Measurements from ENCODE around the gene NIN. TPM values are rescaled to one million over a fixed set of nuclear protein-coding genes. Genes with fewer than 3 reads are reported as not detected.

NIN gene
- total and polyA plus RNA-seq, 4 donors = 17.9 to 46.9 (median 33.1) TPM

DNA sequence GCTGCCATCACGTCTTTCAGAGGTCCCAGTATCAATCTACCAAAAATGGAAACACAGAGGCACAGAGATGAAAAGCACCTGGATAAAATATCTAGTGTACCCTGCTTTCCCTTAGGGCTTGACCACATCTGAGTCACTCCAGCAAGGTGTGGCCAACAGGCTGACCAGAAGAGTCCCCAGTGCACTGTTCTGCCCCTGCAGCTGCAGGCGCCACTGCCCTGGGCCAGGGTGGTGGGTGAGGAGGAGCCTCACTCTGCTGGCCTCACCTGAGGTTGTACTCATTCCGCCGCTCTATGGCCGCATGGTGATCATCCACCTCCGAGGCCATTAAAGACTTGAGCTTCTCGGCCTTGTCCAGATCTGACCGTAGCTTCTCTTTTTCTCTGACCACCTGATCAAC lies 60.4 kb downstream of the NIN start:
- no peaks in the 10 kb centered on the region for H3K9me3 ChIP-seq (ENCODE audit: control insufficient read depth, insufficient read depth, low read length)
- H3K4me1 ChIP-seq (ENCODE audit: control insufficient read depth, insufficient read depth, low read length) = no peaks in the 10 kb centered on the region
- peaks cover 30% of the 10 kb centered on the region for H3K36me3 ChIP-seq (ENCODE audit: control insufficient read depth, insufficient read depth, low read length)
- 94% methylated on average over 8 of the region's 8 CpGs for WGBS (ENCODE audit: insufficient coverage)
- H3K27me3 ChIP-seq (ENCODE audit: control insufficient read depth, insufficient read depth, low read length) = no peaks in the 10 kb centered on the region
- H3K4me3 ChIP-seq (ENCODE audit: low read depth, low read length) = no peak overlapping the region
- no peak for DNase-seq (ENCODE audit: low read depth in 4 of 6, low spot score in 6 of 6)
- H3K27ac ChIP-seq (ENCODE audit: low read depth, low read length) = no peak overlapping the region

DNA sequence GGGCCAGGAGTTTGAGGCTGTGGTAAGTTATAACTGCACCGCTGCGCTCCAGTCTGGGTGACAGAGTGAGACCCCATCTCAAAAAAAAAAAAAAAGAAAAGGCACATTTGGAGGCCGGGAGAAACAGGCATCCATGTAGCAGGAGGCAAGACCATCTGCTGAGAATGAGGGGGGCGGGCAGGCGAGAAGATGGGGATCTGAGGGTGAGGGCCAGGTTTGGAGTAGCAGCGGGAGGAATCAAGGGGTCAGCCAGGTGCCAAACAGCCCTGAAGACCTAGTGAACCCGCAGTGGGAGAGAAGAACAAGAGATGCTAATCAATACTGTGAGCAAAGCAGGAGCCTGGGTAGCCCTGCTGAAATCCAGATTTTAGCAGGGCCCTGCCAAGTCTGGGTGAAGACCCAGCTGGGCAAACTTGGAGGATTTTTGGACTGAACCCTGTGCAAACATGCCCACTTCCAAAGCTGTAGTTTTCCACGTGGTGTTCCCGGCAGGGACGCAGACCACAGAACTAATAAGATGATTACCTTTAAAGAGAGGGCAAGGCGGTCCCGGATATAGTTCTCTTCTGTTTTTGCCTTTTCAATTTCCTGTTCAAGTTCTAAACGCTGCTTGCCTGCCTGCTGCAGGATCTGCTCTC lies 61.0 kb downstream of the NIN start:
- peak in 1 of 6 donors; percentile 77 for DNase-seq (ENCODE audit: low read depth in 4 of 6, low spot score in 6 of 6)
- no peaks in the 10 kb centered on the region for H3K9me3 ChIP-seq (ENCODE audit: control insufficient read depth, insufficient read depth, low read length)
- H3K27me3 ChIP-seq (ENCODE audit: control insufficient read depth, insufficient read depth, low read length) = no peaks in the 10 kb centered on the region
- 88% methylated on average over 11 of the region's 13 CpGs for WGBS (ENCODE audit: insufficient coverage)
- H3K36me3 ChIP-seq (ENCODE audit: control insufficient read depth, insufficient read depth, low read length) = peaks cover 30% of the 10 kb centered on the region
- no peaks in the 10 kb centered on the region for H3K4me1 ChIP-seq (ENCODE audit: control insufficient read depth, insufficient read depth, low read length)
- no peak overlapping the region for H3K4me3 ChIP-seq (ENCODE audit: low read depth, low read length)
- H3K27ac ChIP-seq (ENCODE audit: low read depth, low read length) = no peak overlapping the region

DNA sequence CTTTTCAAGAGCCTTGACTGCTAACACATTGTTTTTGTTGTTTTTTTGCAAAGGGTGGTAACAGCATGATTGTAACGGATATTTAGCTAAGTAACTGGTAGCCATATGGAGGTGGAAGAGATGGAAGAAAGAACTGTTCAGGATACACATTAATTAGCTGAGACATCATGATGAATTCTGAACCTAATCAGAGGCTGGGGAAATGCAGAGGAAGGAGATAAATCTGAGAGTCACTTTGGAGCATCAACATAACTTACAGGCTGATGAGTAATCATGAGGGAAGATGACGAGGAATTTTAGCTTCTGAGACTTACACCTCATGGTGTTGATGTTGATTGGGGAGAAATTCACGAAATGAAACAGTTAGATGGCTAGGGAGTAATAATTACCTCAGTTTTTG lies 62.3 kb downstream of the NIN start:
- DNase-seq (ENCODE audit: low read depth in 4 of 6, low spot score in 6 of 6) = no peak
- Histone ChIP-seq H3K4me3 (ENCODE audit: low read depth, low read length) (no peak overlapping the region), H3K27ac (ENCODE audit: low read depth, low read length) (no peak overlapping the region), H3K9me3 (ENCODE audit: control insufficient read depth, insufficient read depth, low read length) (no peaks in the 10 kb centered on the region), H3K27me3 (ENCODE audit: control insufficient read depth, insufficient read depth, low read length) (no peaks in the 10 kb centered on the region), H3K4me1 (ENCODE audit: control insufficient read depth, insufficient read depth, low read length) (no peaks in the 10 kb centered on the region), H3K36me3 (ENCODE audit: control insufficient read depth, insufficient read depth, low read length) (peaks cover 30% of the 10 kb centered on the region)
- WGBS (ENCODE audit: insufficient coverage) = 70% methylated on average over 3 of the region's 3 CpGs

DNA sequence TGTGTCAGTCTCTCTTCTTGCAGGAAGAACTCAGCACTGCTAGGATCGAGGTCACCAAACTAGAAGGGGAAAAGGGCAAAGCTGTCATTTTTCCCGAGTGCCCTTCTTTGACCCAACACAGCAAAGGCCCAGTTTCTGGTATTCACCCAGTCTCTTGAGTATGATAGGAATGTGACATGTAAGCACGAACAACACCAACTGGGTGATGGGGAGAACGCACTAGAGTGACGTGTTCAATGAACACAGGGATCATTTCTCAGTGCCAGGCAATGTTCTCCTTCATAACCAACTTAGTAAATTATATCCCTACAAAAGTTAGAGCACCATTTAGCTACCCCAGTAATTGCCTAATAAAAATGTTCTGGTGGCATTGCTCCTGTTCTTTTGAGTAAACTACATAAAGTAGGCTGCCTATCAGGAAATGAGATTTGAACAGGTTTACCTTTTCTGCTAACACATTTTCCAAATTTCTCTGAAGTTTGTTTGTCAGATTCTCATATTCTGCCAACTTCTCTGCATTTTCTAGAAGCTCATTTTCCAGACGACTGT lies 64.5 kb downstream of the NIN start:
- no peaks in the 10 kb centered on the region for H3K27me3 ChIP-seq (ENCODE audit: control insufficient read depth, insufficient read depth, low read length)
- H3K36me3 ChIP-seq (ENCODE audit: control insufficient read depth, insufficient read depth, low read length) = peaks cover 39% of the 10 kb centered on the region
- DNase-seq (ENCODE audit: low read depth in 4 of 6, low spot score in 6 of 6) = no peak
- no peak overlapping the region for H3K4me3 ChIP-seq (ENCODE audit: low read depth, low read length)
- 84% methylated on average over 2 of the region's 6 CpGs for WGBS (ENCODE audit: insufficient coverage)
- H3K4me1 ChIP-seq (ENCODE audit: control insufficient read depth, insufficient read depth, low read length) = no peaks in the 10 kb centered on the region
- H3K9me3 ChIP-seq (ENCODE audit: control insufficient read depth, insufficient read depth, low read length) = no peaks in the 10 kb centered on the region
- H3K27ac ChIP-seq (ENCODE audit: low read depth, low read length) = no peak overlapping the region

DNA sequence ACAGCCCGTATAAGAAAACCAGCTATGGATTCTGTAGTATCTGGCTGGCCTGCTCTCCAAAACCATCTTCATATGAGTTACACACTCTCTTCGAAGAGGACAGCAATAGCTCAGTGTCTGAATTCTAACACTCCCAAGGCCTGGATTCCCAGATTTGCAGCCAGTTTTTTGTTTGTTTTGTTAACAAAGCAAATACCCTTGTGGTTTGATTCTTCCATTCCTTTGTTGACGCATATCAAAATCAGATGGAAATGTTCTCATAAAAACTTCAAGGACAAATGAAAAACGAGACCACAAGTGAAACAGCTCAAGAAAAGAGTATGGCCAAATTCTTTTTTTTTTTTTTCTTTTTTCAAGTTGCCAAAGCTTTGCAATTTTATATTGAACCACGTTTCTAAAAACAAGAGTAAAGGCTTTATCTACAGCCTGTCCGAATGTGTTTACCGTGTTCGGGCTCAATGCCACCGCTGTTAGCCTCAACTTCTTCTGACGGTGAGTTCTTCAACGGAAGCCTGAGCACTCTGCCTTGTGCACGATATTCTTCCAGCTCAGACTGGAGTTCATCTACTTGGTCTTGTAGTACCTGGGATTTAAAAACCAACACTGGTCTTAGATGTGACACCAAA lies 67.5 kb downstream of the NIN start:
- Histone ChIP-seq H3K27me3 (ENCODE audit: control insufficient read depth, insufficient read depth, low read length) (no peaks in the 10 kb centered on the region), H3K9me3 (ENCODE audit: control insufficient read depth, insufficient read depth, low read length) (no peaks in the 10 kb centered on the region), H3K36me3 (ENCODE audit: control insufficient read depth, insufficient read depth, low read length) (peaks cover 31% of the 10 kb centered on the region), H3K27ac (ENCODE audit: low read depth, low read length) (no peak overlapping the region), H3K4me3 (ENCODE audit: low read depth, low read length) (no peak overlapping the region), H3K4me1 (ENCODE audit: control insufficient read depth, insufficient read depth, low read length) (no peaks in the 10 kb centered on the region)
- no peak for DNase-seq (ENCODE audit: low read depth in 4 of 6, low spot score in 6 of 6)
- 91% methylated on average over 10 of the region's 12 CpGs for WGBS (ENCODE audit: insufficient coverage)

DNA sequence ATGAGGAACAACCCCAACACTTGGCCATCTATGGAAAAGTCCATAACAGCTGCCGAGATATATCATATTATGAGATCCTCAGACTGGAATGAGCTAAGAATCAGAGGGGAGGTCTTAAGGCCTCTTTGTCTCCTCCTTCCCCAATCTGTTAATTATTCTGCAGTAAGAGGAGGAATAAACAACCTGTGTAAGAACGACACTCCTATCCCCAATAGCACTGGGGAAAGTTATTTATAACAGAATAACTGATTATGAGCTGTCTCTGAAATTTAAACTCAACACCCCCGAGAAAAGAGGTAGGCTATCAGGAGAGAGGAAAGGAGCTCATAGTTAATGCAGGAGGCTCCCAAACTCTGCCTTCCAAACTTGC lies 68.0 kb downstream of the NIN start:
- no peak overlapping the region for H3K27ac ChIP-seq (ENCODE audit: low read depth, low read length)
- peaks cover 34% of the 10 kb centered on the region for H3K36me3 ChIP-seq (ENCODE audit: control insufficient read depth, insufficient read depth, low read length)
- H3K4me1 ChIP-seq (ENCODE audit: control insufficient read depth, insufficient read depth, low read length) = no peaks in the 10 kb centered on the region
- WGBS (ENCODE audit: insufficient coverage) = no CpG with 5 or more reads among the region's 3 CpGs
- H3K27me3 ChIP-seq (ENCODE audit: control insufficient read depth, insufficient read depth, low read length) = no peaks in the 10 kb centered on the region
- H3K4me3 ChIP-seq (ENCODE audit: low read depth, low read length) = no peak overlapping the region
- no peak for DNase-seq (ENCODE audit: low read depth in 4 of 6, low spot score in 6 of 6)
- no peaks in the 10 kb centered on the region for H3K9me3 ChIP-seq (ENCODE audit: control insufficient read depth, insufficient read depth, low read length)

DNA sequence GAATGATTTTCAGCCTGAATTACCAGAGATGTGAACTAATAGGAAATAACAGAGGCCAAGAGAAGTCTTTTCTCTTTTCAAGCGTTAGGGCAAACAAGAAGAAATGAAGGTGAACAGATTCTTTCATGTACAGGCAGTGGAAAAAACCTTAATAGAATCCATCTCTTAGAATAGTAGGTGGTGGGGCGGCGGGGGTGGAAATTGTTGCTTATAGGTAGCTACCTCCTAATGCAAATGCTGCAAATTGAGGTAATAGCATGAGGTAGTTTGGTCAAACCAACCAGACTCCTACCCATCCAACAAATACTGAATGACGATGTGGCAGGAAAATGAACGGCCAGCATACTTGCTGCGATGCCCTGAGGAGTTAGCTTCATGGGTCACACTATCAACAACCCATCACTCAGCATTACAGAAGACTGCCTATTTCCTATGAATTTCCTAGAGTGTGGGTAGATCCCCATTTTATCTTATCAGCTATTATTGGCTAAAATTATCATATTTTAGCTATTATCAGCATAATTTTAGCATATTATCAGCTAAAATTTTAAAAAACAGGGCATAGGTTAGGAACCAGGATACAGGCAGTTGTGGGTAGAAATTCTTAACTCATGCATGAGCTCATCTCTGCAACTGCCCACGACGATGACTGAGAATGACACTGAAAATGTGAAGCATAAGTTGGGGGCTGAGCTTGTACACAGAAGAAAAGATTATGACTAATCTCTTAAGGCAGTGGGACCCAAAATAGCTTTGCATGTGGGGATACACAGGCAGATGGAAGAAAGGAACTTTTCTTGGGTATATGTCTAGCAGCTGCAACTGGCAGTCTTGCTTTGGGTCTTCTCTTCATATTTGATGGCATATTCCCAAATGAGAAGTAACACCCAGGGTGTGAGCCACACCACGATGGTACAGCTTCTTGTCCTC lies 68.7 kb downstream of the NIN start:
- WGBS (ENCODE audit: insufficient coverage) = 93% methylated on average over 2 of the region's 9 CpGs
- no peaks in the 10 kb centered on the region for H3K9me3 ChIP-seq (ENCODE audit: control insufficient read depth, insufficient read depth, low read length)
- H3K4me3 ChIP-seq (ENCODE audit: low read depth, low read length) = no peak overlapping the region
- H3K27ac ChIP-seq (ENCODE audit: low read depth, low read length) = no peak overlapping the region
- H3K36me3 ChIP-seq (ENCODE audit: control insufficient read depth, insufficient read depth, low read length) = peaks cover 39% of the 10 kb centered on the region
- H3K4me1 ChIP-seq (ENCODE audit: control insufficient read depth, insufficient read depth, low read length) = no peaks in the 10 kb centered on the region
- DNase-seq (ENCODE audit: low read depth in 4 of 6, low spot score in 6 of 6) = no peak
- H3K27me3 ChIP-seq (ENCODE audit: control insufficient read depth, insufficient read depth, low read length) = no peaks in the 10 kb centered on the region

DNA sequence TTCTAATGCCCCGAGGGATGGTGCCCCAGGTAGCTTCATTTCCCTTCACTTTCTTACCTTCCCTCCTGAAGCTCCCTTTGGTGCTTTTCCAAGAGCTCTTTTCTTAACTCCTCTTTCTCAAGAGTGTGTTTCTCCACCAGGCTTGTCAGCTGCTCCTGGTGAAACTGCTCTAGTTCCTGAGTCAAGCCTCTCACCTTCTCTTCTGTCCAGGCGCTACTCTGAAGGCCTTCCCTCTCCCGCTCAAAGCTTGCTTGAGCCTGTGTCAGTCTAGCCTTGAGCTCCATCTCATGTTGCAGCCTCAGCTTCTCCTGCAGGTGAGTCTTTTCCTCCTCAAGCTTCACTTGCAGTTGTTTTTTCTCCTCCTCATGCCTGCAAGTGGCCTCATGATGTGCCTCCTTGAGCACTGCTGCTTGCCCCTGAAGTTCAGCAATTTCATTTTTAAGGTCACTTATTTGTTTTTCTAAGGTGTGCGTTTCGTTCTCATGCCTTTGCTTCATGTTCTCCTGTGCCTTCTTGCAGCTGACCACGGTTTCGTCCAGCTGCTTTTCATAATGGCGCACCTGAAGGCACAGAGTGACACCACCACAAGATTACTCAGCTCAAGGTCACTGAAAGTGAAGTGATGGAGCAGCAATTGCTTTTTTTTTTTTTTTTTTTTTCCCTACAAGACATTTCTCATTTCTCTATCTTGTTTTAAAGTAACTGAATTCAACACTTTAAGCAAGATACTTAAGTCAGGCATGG lies 71.0 kb downstream of the NIN start:
- no peak for DNase-seq (ENCODE audit: low read depth in 4 of 6, low spot score in 6 of 6)
- no peaks in the 10 kb centered on the region for H3K9me3 ChIP-seq (ENCODE audit: control insufficient read depth, insufficient read depth, low read length)
- no peaks in the 10 kb centered on the region for H3K4me1 ChIP-seq (ENCODE audit: control insufficient read depth, insufficient read depth, low read length)
- WGBS (ENCODE audit: insufficient coverage) = 100% methylated on average over 7 of the region's 8 CpGs
- no peak overlapping the region for H3K4me3 ChIP-seq (ENCODE audit: low read depth, low read length)
- H3K27me3 ChIP-seq (ENCODE audit: control insufficient read depth, insufficient read depth, low read length) = no peaks in the 10 kb centered on the region
- peaks cover 42% of the 10 kb centered on the region for H3K36me3 ChIP-seq (ENCODE audit: control insufficient read depth, insufficient read depth, low read length)
- no peak overlapping the region for H3K27ac ChIP-seq (ENCODE audit: low read depth, low read length)

DNA sequence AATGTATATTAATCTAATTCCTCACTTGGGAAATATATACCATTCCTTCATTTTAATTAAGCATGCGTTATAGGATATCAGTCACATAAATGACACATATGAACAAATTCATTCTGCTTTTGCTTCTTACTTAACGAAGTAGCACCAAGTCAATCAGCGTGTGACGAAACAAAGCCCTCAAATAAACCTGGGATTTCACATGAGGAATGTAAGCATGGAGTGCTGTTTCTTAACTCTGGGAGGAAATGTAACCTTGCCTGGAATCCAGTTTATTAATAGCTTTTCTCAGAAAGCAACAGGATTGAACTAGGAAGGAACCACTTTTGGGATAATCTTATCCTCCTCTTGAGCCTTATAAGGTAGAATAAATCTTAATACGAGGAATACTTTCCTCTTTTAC lies 72.0 kb downstream of the NIN start:
- Histone ChIP-seq H3K4me3 (ENCODE audit: low read depth, low read length) (no peak overlapping the region), H3K27me3 (ENCODE audit: control insufficient read depth, insufficient read depth, low read length) (no peaks in the 10 kb centered on the region), H3K27ac (ENCODE audit: low read depth, low read length) (no peak overlapping the region), H3K4me1 (ENCODE audit: control insufficient read depth, insufficient read depth, low read length) (no peaks in the 10 kb centered on the region), H3K36me3 (ENCODE audit: control insufficient read depth, insufficient read depth, low read length) (peaks cover 42% of the 10 kb centered on the region), H3K9me3 (ENCODE audit: control insufficient read depth, insufficient read depth, low read length) (no peaks in the 10 kb centered on the region)
- DNase-seq (ENCODE audit: low read depth in 4 of 6, low spot score in 6 of 6) = no peak
- 100% methylated on average over 1 of the region's 5 CpGs for WGBS (ENCODE audit: insufficient coverage)
